Pancreas (tissue), 10 donors: ENCODE data around the gene RASGRP2. TPM values are rescaled to one million over a fixed set of nuclear protein-coding genes. Genes with fewer than 3 reads are reported as not detected.

Experiments used
- ATAC-seq, 4 donors: fragments of 200-7000 bp; cut with Tn5 transposase; one replicate each; pipeline versions ENCODE4 v1.8.0 to v1.9.1; 2020; ENCODE audit warnings: mild to moderate bottlenecking in 4 of 4, moderate library complexity in 4 of 4
- DNase-seq, 6 donors: peaks; one replicate each; pipeline ENCODE4 v3.0.0-alpha.2; 2020
- FAIRE-seq: peaks from 2 replicates; lab custom pipeline; 2012; peaks lifted over from hg19 to GRCh38; lab: Jason Lieb, UNC
- H3K27ac ChIP-seq, 4 donors: fragments of 200-600 bp; sonication (generic); 1 replicate in 3 of 4; 2 replicates in 1 of 4; pipeline versions ENCODE4 v1.5.0 to v1.8.0; 2020
- H3K27me3 ChIP-seq, 4 donors: fragments of 200-600 bp; one replicate each; pipeline ENCODE4 v1.8.0; 2021
- H3K36me3 ChIP-seq, 3 donors: fragments of 200-600 bp; sonication (generic) in 1 of 3; one replicate each; pipeline versions ENCODE4 v1.5.0 to v1.8.0; 2020 to 2021
- H3K4me1 ChIP-seq, 3 donors: fragments of 200-600 bp; one replicate each; pipeline ENCODE4 v1.8.0; 2021
- H3K4me3 ChIP-seq, 4 donors: fragments of 200-600 bp; sonication (generic) in 2 of 4; one replicate each; pipeline versions ENCODE4 v1.5.0 to v1.8.0; 2020 to 2021
- H3K9me3 ChIP-seq, 4 donors: fragments of 200-600 bp; one replicate each; pipeline ENCODE4 v1.8.0; 2021
- WGBS, 2 donors: extraction: QIAGEN DNeasy Blood & Tissue Kit; methylation state at CpG; one replicate each; pipeline ENCODE4 v1.1.7; 2013; 5-methylcytosine and 5-hydroxymethylcytosine counted together
- intact Hi-C, 3 donors: fragments of 100-400 bp; cut with DNase I; formaldehyde crosslinking; loops; one replicate each; pipeline versions ENCODE4 v1.11.1 to v1.14.2; 2022
- polyA plus RNA-seq, 2 donors: library from polyadenylated mRNA; stranded (reverse); fragments of 200-250 nt; gene quantifications; one replicate each; pipeline ENCODE4 v1.2.3, GENCODE V29; 2013
- total RNA-seq, 6 donors: library from RNA; stranded (reverse); fragmentation: NEBNext Ultra II Directional in 4 of 6; extraction: Animal tissue kit (Norgen Biotek cat#: 25700) in 4 of 6; gene quantifications; one replicate each; pipeline versions ENCODE4 v1.2.1 to v1.2.4, GENCODE V29; 2021 to 2023
- TF ChIP-seq, protein P1 (sequence below), 4 donors: fragments of 200-600 bp; sonication (generic) in 3 of 4; IDR thresholded peaks; one replicate each; pipeline versions ENCODE4 v1.5.0 to v1.8.0; 2021; ENCODE audit warnings: antibody characterized with exemption in 4 of 4
- donor health status: healthy with polysubstance abuse.
- donor health status: DM: no; HTN: no; CAD: no; lungs with moderate emphysema.
- donor health status: DM: no; HTN: no; CAD: no.
- donor health status: control.
- donor health status: control.
- donor health status: Bipolar disorder and iron deficiency.
- donor health status: DM: yes; HTN: yes; CAD: no.
- donor health status: DM: no; HTN: no; CAD: no.
- donor health status: DM: no; HTN: no; CAD: no.
- donor health status: DM: yes; HTN: yes; CAD: no.

The RASGRP2 gene
- total and polyA plus RNA-seq, 8 donors: 0.91 to 12.4 (median 2.4) TPM

DNA sequence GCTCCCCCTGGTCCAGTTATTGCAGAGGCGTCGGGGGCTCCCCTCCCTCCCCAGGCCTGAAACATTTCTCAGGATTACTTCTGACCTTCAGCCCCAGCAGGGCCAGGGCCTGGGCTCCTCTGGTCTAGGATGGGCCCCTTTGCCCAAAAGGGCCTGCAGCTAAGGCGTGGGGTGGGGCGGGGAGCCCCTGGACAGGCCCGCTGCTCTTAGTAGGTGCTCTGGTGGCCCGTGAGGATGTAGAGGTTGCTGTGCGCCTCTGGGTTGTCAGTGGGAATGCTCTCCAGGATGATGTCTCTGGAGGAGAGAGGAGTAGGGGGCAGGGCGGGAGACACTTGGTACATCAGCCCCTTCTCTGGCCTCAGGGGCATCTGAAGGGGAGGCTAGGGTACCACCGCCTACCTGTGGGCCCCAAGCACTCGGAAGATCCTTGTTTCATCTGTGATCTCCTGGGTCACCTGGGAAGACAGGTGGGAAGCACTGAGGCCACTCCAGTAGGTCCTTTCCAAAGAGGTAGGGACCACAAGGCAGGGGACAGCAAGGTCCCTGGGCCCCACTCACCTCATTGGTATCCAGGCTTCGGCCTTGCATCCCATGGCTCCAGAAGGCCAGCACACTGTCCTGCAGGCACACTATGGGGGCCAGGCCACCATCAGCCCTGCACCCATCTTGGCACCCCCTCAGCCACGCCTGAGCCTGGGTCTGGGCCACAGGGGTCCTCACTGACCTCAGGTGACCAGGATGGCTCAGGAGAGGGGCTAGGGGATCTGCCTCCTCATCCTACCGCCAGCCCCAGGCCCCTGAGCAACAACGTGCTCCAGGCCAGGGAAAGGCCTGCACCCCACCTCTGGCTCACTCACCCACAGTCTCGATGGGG, 45.6 kb upstream of the RASGRP2 start:
- no peaks in the 10 kb centered on the region for H3K27me3 ChIP-seq
- no peaks in the 10 kb centered on the region for H3K4me1 ChIP-seq
- intact Hi-C loops: loop anchor here in 2 of 3 donors (10.0 kb wide), 1 partner anchor 105 kb away; no protein-coding TSS in a partner anchor
- H3K4me3 ChIP-seq: no peak overlapping the region
- H3K27ac ChIP-seq: no peak overlapping the region
- ATAC-seq (no peak), FAIRE-seq (no peak), DNase-seq (peak in 2 of 6 donors; percentile 25 to 52)
- TF ChIP-seq, protein P1, sequence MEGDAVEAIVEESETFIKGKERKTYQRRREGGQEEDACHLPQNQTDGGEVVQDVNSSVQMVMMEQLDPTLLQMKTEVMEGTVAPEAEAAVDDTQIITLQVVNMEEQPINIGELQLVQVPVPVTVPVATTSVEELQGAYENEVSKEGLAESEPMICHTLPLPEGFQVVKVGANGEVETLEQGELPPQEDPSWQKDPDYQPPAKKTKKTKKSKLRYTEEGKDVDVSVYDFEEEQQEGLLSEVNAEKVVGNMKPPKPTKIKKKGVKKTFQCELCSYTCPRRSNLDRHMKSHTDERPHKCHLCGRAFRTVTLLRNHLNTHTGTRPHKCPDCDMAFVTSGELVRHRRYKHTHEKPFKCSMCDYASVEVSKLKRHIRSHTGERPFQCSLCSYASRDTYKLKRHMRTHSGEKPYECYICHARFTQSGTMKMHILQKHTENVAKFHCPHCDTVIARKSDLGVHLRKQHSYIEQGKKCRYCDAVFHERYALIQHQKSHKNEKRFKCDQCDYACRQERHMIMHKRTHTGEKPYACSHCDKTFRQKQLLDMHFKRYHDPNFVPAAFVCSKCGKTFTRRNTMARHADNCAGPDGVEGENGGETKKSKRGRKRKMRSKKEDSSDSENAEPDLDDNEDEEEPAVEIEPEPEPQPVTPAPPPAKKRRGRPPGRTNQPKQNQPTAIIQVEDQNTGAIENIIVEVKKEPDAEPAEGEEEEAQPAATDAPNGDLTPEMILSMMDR (IDR thresholded peaks at IDR 0.05): no peak
- WGBS, 2 donors: 88 to 89% methylated on average over 15 of the region's 15 CpGs
- no peaks in the 10 kb centered on the region for H3K9me3 ChIP-seq
- no peaks in the 10 kb centered on the region for H3K36me3 ChIP-seq

DNA sequence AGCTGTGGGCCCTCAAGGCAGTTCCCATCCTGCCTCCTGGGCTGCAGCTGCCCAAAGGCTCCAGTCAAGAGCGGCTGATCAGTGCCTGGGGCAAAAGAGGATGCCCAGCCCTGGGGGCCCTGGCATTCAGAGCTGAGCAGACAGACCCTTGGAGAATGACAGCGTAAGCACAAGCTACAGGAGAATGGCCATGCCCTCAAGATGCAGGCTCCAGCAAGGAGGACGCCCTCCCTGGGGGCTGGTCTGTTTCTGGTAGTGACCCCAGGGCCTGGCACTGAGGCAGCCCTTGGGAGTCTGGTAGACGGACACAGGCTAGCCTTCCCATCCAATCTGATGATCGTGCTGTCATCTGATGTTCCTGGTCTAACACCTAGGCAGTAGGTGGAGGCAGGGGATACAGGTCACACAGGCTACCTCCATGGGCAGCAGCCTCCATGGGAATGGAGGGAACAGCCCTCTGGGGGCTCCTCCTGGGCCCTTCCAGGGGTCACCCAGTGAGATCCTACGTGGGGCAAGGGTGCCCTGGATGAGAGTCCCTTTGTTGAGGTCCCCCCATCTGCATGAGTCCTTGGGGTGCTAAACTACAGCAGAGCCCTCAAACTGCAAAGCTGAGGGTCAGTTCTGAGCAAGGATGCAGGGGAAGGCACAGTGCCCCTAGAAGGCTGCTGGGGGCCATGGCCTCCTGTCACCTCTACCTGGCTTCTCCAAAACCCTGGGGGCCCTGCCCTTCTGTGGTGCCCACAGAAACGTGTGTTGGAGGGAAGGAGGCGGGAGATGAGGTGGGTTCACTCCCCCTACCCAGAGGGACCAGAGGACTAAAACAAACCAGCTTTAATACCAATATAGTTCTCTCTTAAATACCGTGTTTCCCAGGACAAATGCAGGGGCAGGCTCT, 44.6 kb upstream of the RASGRP2 start:
- no peaks in the 10 kb centered on the region for H3K36me3 ChIP-seq
- intact Hi-C loops: loop anchor here in 1 of 3 donors (10.0 kb wide), 1 partner anchor 106 kb away; no protein-coding TSS in a partner anchor
- TF ChIP-seq, protein P1 (IDR thresholded peaks at IDR 0.05): no peak
- DNase-seq (peak in 1 of 6 donors; percentile 23), ATAC-seq (no peak), FAIRE-seq (no peak)
- WGBS, 2 donors: 84 to 85% methylated on average over 9 of the region's 9 CpGs
- H3K4me1 ChIP-seq: no peaks in the 10 kb centered on the region
- H3K27me3 ChIP-seq: no peaks in the 10 kb centered on the region
- H3K9me3 ChIP-seq: no peaks in the 10 kb centered on the region
- no peak overlapping the region for H3K4me3 ChIP-seq
- H3K27ac ChIP-seq: no peak overlapping the region

DNA sequence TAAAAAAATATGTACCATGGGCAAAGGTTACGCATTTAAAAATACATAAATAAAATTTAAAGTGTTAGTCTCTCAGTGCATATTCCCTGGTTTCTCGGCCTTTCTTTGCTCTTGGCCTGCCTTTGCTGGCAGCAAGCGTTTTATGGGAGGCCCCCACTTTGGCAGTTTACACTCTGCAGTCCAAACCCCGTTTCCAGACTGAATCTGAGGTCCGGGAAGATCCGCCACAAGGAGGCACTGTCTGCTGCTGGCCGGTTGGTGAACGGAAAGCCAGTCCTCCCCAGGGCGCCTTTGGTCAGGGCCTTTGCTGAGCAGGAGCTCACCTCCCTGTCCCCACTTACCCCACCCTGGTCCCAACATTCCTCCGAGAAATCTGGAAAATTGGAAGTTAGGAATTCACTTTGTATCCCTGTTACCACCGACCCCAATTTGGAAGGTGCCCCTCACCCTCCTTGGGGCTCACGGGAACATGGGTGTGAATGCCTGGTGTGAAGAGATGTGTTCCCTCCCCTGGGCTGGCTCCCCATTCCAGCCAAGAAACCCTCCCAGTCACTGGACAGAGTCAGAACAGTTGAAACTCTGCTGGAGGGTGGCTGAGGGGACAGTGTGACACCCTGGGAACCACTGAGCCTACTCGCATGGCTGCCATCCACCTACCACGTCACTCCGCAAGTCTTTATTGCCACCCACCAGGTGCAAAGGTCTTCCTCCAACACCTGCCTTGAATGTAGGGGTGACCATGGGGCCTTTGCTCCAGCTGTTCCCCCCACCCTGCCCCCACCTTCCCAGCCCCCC, 43.8 kb upstream of the RASGRP2 start:
- ATAC-seq (peak; percentile 74 to 93 (median 86)), DNase-seq (peak; percentile 58 to 81 (median 67)), FAIRE-seq (no peak)
- no peaks in the 10 kb centered on the region for H3K4me1 ChIP-seq
- intact Hi-C loops: loop anchor here in 1 of 3 donors (10.0 kb wide), 1 partner anchor 107 kb away; no protein-coding TSS in a partner anchor
- no peak overlapping the region for H3K4me3 ChIP-seq
- WGBS, 2 donors: 40 to 42% methylated on average over 15 of the region's 15 CpGs
- no peaks in the 10 kb centered on the region for H3K9me3 ChIP-seq
- H3K36me3 ChIP-seq: no peaks in the 10 kb centered on the region
- TF ChIP-seq, protein P1 (IDR thresholded peaks at IDR 0.05): peak; percentile 41 to 63 (median 50)
- H3K27ac ChIP-seq: no peak overlapping the region
- H3K27me3 ChIP-seq: no peaks in the 10 kb centered on the region

DNA sequence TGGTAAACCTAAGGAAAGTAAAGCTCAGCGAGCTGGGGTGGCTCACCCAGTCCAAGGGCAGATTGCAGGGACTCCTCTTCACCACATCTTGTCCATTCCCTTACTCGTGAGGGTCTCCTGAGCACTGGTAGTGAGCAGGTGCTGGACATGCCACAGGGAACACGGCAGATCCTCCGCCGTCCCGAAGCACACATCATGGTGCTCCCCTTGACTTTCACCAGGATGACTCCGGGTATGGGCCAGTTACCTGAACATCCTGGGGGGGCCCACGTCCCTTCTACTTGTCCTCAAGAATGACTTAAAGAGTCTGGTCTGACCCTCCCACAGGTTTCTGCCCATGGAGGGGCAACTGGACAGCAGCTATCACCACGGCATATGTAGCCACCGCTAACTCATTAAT, 42.4 kb upstream of the RASGRP2 start:
- WGBS, 2 donors: 85 to 88% methylated on average over 10 of the region's 10 CpGs
- Histone ChIP-seq H3K36me3 (no peaks in the 10 kb centered on the region), H3K4me1 (no peaks in the 10 kb centered on the region), H3K9me3 (no peaks in the 10 kb centered on the region), H3K4me3 (no peak overlapping the region), H3K27ac (no peak overlapping the region), H3K27me3 (no peaks in the 10 kb centered on the region)
- FAIRE-seq: no peak
- DNase-seq: peak in 2 of 6 donors; percentile 15 to 44
- TF ChIP-seq, protein P1 (IDR thresholded peaks at IDR 0.05): no peak
- no peak for ATAC-seq
- intact Hi-C loops: loop anchor here in 1 of 3 donors (10.0 kb wide), 1 partner anchor 108 kb away; no protein-coding TSS in a partner anchor
